KMS-11 (cell line): ENCODE results near the gene MAD2L1BP.

ENCODE experiments used
- H2AFZ ChIP-seq: fragments of 200-600 bp; sonication (generic); 2 replicates; pipeline ENCODE4 v1.6.1; 2016; ENCODE audit warnings: antibody characterized with exemption, mixed run types, low read depth
- H3K27ac ChIP-seq: fragments of 200-600 bp; sonication (generic); 2 replicates; pipeline ENCODE4 v1.6.1; 2016; ENCODE audit warnings: mild to moderate bottlenecking, mixed run types
- H3K27me3 ChIP-seq: fragments of 200-600 bp; sonication (generic); 2 replicates; pipeline ENCODE4 v1.6.1; 2017; ENCODE audit warnings: mild to moderate bottlenecking, low read depth, mixed run types, moderate library complexity; ENCODE audit not compliant: insufficient read depth
- H3K36me3 ChIP-seq: fragments of 200-600 bp; sonication (generic); 2 replicates; pipeline ENCODE4 v1.6.1; 2017; ENCODE audit warnings: mild to moderate bottlenecking, mixed run types; ENCODE audit not compliant: insufficient read depth
- H3K4me1 ChIP-seq: fragments of 200-600 bp; sonication (generic); 2 replicates; pipeline ENCODE4 v1.6.1; 2016; ENCODE audit warnings: mild to moderate bottlenecking, low read depth, mixed run types; ENCODE audit not compliant: poor library complexity, severe bottlenecking
- H3K4me2 ChIP-seq: fragments of 200-600 bp; sonication (generic); 2 replicates; pipeline ENCODE4 v1.7.0; 2016; ENCODE audit warnings: mild to moderate bottlenecking, mixed run types
- H3K4me3 ChIP-seq: fragments of 200-600 bp; sonication (generic); IDR thresholded peaks from 2 replicates; pipeline ENCODE4 v1.6.1; 2017; ENCODE audit warnings: low read depth, low read length, mixed read lengths; ENCODE audit not compliant: insufficient read depth
- H3K79me2 ChIP-seq: fragments of 200-600 bp; sonication (generic); 2 replicates; pipeline ENCODE4 v1.6.1; 2016; ENCODE audit warnings: low read depth, mixed run types; ENCODE audit not compliant: insufficient read depth
- H3K9ac ChIP-seq: fragments of 200-600 bp; sonication (generic); 2 replicates; pipeline ENCODE4 v1.6.1; 2016; ENCODE audit warnings: mild to moderate bottlenecking, mixed run types
- H4K20me1 ChIP-seq: fragments of 200-600 bp; sonication (generic); 2 replicates; pipeline ENCODE4 v1.6.1; 2016; ENCODE audit warnings: mild to moderate bottlenecking, mixed run types; ENCODE audit not compliant: insufficient read depth
- CTCF ChIP-seq: fragments of 200-600 bp; sonication (generic); conservative IDR thresholded peaks from 2 replicates; pipeline ENCODE4 v1.6.1; 2017; ENCODE audit warnings: low read depth, mild to moderate bottlenecking, antibody characterized with exemption, low read length, moderate library complexity, mixed read lengths

Gene MAD2L1BP

GRCh38 chr6:43667245-43668150 is 31.9 kb downstream of the MAD2L1BP start:
- peak; percentile 86 for TF ChIP-seq CTCF
- H3K4me3 ChIP-seq = no peak overlapping the region
- H3K9ac ChIP-seq = no peak overlapping the region
- H2AFZ ChIP-seq = no peak overlapping the region
- no peaks in the 10 kb centered on the region for H3K79me2 ChIP-seq
- no peaks in the 10 kb centered on the region for H3K36me3 ChIP-seq
- H3K27me3 ChIP-seq = no peaks in the 10 kb centered on the region
- peaks cover 62% of the 10 kb centered on the region for H3K4me1 ChIP-seq
- H4K20me1 ChIP-seq = no peaks in the 10 kb centered on the region
- peak overlapping the region; percentile 46; the same call in 1 of the 2 replicates for H3K4me2 ChIP-seq
- H3K27ac ChIP-seq = no peak overlapping the region

- peak overlapping the region; percentile 78; the same call in 1 of the 2 replicates for H3K27ac ChIP-seq
These were observed 32.8 kb downstream of the MAD2L1BP start for GRCh38 chr6:43668151-43669028.

GRCh38 chr6:43669050-43669921 is 33.6 kb downstream of the MAD2L1BP start:
- peak overlapping the region; percentile 78 for H3K27ac ChIP-seq
- peak overlapping the region; percentile 27; the same call in 1 of the 2 replicates for H3K9ac ChIP-seq

More at GRCh38 chr6:43668151-43669028, 32.8 kb downstream of the MAD2L1BP start:
- peak; percentile 46 for TF ChIP-seq CTCF
- H3K4me1 ChIP-seq = peaks cover 62% of the 10 kb centered on the region
- no peak overlapping the region for H3K9ac ChIP-seq
- no peak overlapping the region for H3K4me3 ChIP-seq
- no peaks in the 10 kb centered on the region for H3K79me2 ChIP-seq
- peak overlapping the region; percentile 85; the same call in 1 of the 2 replicates for H3K4me2 ChIP-seq
- no peaks in the 10 kb centered on the region for H4K20me1 ChIP-seq
- no peak overlapping the region for H2AFZ ChIP-seq
- H3K36me3 ChIP-seq = no peaks in the 10 kb centered on the region
- H3K27me3 ChIP-seq = no peaks in the 10 kb centered on the region

More at GRCh38 chr6:43669050-43669921, 33.6 kb downstream of the MAD2L1BP start:
- H2AFZ ChIP-seq = no peak overlapping the region
- H3K27me3 ChIP-seq = no peaks in the 10 kb centered on the region
- no peak overlapping the region for H3K4me3 ChIP-seq
- TF ChIP-seq CTCF = no peak
- no peaks in the 10 kb centered on the region for H4K20me1 ChIP-seq
- peak overlapping the region; percentile 85 for H3K4me2 ChIP-seq
- no peaks in the 10 kb centered on the region for H3K79me2 ChIP-seq
- no peaks in the 10 kb centered on the region for H3K36me3 ChIP-seq
- peaks cover 62% of the 10 kb centered on the region for H3K4me1 ChIP-seq
